ENCODE measurements around the gene BSND. TPM values are rescaled to one million over a fixed set of nuclear protein-coding genes. Genes with fewer than 3 reads are reported as not detected.

The BSND gene
- total RNA-seq, 1 donor from 2014 or later: not detected

DNA sequence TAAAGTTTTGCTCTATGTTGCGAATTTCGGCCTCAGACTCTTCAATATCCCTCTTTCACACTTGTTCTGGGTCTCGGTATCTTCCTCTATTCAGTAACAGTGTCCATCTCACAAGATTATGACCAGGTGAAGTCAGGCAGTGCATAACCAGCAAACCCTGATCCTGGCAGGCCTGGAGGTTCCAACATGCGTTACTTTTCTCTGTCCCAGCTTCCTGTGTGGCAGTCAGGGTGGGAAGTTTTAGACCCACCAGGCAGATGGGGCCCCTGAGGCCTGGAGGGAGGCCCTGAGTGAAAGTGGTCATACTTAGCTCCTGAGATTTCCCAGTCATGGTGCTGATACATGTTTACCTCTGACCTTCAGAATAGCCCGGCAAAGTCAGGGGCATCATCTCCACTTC, 13.2 kb upstream of the BSND start:
- Histone ChIP-seq H3K9me3 (replicated peaks) (no peaks in the 10 kb centered on the region), H3K4me1 (peaks cover 12% of the 10 kb centered on the region), H3K36me3 (no peaks in the 10 kb centered on the region), H3K27ac (replicated peaks) (no peak overlapping the region), H3K27me3 (ENCODE audit: low read depth) (peaks cover 61% of the 10 kb centered on the region), H3K4me3 (no peak overlapping the region)
- intact Hi-C loops (cut with micrococcal nuclease): no loop called here
- TF ChIP-seq, protein P1, sequence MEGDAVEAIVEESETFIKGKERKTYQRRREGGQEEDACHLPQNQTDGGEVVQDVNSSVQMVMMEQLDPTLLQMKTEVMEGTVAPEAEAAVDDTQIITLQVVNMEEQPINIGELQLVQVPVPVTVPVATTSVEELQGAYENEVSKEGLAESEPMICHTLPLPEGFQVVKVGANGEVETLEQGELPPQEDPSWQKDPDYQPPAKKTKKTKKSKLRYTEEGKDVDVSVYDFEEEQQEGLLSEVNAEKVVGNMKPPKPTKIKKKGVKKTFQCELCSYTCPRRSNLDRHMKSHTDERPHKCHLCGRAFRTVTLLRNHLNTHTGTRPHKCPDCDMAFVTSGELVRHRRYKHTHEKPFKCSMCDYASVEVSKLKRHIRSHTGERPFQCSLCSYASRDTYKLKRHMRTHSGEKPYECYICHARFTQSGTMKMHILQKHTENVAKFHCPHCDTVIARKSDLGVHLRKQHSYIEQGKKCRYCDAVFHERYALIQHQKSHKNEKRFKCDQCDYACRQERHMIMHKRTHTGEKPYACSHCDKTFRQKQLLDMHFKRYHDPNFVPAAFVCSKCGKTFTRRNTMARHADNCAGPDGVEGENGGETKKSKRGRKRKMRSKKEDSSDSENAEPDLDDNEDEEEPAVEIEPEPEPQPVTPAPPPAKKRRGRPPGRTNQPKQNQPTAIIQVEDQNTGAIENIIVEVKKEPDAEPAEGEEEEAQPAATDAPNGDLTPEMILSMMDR (IDR thresholded peaks at IDR 0.05; ENCODE audit: borderline replicate concordance): no peak
- no peak for DNase-seq

DNA sequence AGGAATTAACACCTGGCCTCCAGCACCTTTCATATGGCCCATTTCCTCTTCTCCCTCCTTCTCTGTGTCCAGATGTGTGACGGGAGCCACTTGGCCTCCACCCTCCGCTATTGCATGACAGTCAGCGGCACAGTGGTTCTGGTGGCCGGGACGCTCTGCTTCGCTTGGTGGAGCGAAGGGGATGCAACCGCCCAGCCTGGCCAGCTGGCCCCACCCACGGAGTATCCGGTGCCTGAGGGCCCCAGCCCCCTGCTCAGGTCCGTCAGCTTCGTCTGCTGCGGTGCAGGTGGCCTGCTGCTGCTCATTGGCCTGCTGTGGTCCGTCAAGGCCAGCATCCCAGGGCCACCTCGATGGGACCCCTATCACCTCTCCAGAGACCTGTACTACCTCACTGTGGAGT, 12.7 kb upstream of the BSND start:
- no peaks in the 10 kb centered on the region for H3K9me3 ChIP-seq (replicated peaks)
- H3K4me1 ChIP-seq: peaks cover 8% of the 10 kb centered on the region
- TF ChIP-seq, protein P1 (IDR thresholded peaks at IDR 0.05; ENCODE audit: borderline replicate concordance): no peak
- intact Hi-C loops (cut with micrococcal nuclease): no loop called here
- H3K4me3 ChIP-seq: no peak overlapping the region
- no peak for DNase-seq
- H3K36me3 ChIP-seq: no peaks in the 10 kb centered on the region
- peaks cover 56% of the 10 kb centered on the region for H3K27me3 ChIP-seq (ENCODE audit: low read depth)
- H3K27ac ChIP-seq (replicated peaks): no peak overlapping the region

GRCh38 chr1:54986533-54986932, 12.2 kb upstream of the BSND start:
- no peak for DNase-seq
- intact Hi-C loops (cut with micrococcal nuclease): no loop called here
- Histone ChIP-seq H3K27me3 (ENCODE audit: low read depth) (peaks cover 51% of the 10 kb centered on the region), H3K4me1 (peaks cover 8% of the 10 kb centered on the region), H3K4me3 (no peak overlapping the region), H3K36me3 (no peaks in the 10 kb centered on the region), H3K27ac (replicated peaks) (no peak overlapping the region), H3K9me3 (replicated peaks) (no peaks in the 10 kb centered on the region)
- TF ChIP-seq, protein P1 (IDR thresholded peaks at IDR 0.05; ENCODE audit: borderline replicate concordance): no peak

GRCh38 chr1:54987427-54987826, 11.3 kb upstream of the BSND start:
- no peak overlapping the region for H3K4me3 ChIP-seq
- peaks cover 8% of the 10 kb centered on the region for H3K4me1 ChIP-seq
- intact Hi-C loops (cut with micrococcal nuclease): no loop called here
- no peak for DNase-seq
- no peaks in the 10 kb centered on the region for H3K9me3 ChIP-seq (replicated peaks)
- H3K27ac ChIP-seq (replicated peaks): no peak overlapping the region
- TF ChIP-seq, protein P1 (IDR thresholded peaks at IDR 0.05; ENCODE audit: borderline replicate concordance): no peak
- H3K27me3 ChIP-seq (ENCODE audit: low read depth): peaks cover 42% of the 10 kb centered on the region
- H3K36me3 ChIP-seq: no peaks in the 10 kb centered on the region

- no peaks in the 10 kb centered on the region for H3K9me3 ChIP-seq (replicated peaks)
- H3K36me3 ChIP-seq: no peaks in the 10 kb centered on the region
- H3K27me3 ChIP-seq (ENCODE audit: low read depth): peaks cover 35% of the 10 kb centered on the region
- DNase-seq: no peak
- H3K4me3 ChIP-seq: no peak overlapping the region
- TF ChIP-seq, protein P1 (IDR thresholded peaks at IDR 0.05; ENCODE audit: borderline replicate concordance): no peak
- no peak overlapping the region for H3K27ac ChIP-seq (replicated peaks)
- intact Hi-C loops (cut with micrococcal nuclease): no loop called here
- H3K4me1 ChIP-seq: peaks cover 8% of the 10 kb centered on the region
Measured at GRCh38 chr1:54987919-54988705, 10.6 kb upstream of the BSND start.
